Activated T-cell treated with anti-CD3 and anti-CD28 coated beads for 48 hours (primary cell): ENCODE measurements around the gene SORCS3.

ENCODE experiments used
- DNase-seq: peaks from one replicate; pipeline ENCODE4 v3.0.0-alpha.2; 2020; ENCODE audit warnings: low read depth

Gene SORCS3

DNA sequence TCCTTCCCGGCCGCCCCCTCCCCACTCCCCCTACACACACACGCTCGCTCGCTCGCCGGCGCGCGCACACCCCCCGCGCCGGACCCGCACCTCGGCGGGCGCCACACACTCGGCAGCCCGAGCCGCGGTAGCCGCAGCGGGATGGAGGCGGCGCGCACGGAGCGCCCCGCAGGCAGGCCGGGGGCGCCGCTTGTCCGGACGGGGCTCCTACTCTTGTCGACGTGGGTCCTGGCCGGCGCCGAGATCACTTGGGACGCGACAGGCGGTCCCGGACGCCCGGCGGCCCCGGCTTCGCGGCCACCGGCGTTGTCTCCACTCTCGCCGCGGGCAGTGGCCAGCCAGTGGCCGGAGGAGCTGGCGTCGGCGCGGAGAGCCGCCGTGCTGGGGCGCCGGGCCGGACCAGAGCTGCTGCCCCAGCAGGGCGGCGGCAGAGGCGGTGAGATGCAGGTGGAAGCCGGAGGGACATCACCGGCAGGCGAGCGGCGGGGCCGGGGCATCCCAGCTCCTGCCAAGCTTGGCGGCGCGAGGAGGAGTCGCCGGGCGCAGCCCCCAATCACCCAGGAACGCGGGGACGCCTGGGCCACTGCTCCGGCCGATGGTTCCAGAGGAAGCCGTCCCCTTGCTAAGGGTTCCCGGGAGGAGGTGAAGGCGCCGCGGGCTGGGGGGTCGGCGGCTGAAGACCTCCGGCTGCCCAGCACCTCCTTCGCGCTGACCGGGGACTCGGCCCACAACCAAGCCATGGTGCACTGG is at the start of gene SORCS3:
Gene SORCS3 (plus strand): TSS at position 104 of the 750 bp plus-strand sequence.
- no peak for DNase-seq

GRCh38 chr10:104591441-104591840 is 49.6 kb upstream of the SORCS3 start:
- no peak for DNase-seq

GRCh38 chr10:104601166-104601565 is 39.9 kb upstream of the SORCS3 start:
- no peak for DNase-seq

- DNase-seq: no peak
These were observed 32.8 kb upstream of the SORCS3 start for GRCh38 chr10:104608091-104608828.

- DNase-seq: no peak
These were observed 28.4 kb upstream of the SORCS3 start for GRCh38 chr10:104612571-104613205.

GRCh38 chr10:104613406-104613805 is 27.7 kb upstream of the SORCS3 start:
- DNase-seq: no peak

DNA sequence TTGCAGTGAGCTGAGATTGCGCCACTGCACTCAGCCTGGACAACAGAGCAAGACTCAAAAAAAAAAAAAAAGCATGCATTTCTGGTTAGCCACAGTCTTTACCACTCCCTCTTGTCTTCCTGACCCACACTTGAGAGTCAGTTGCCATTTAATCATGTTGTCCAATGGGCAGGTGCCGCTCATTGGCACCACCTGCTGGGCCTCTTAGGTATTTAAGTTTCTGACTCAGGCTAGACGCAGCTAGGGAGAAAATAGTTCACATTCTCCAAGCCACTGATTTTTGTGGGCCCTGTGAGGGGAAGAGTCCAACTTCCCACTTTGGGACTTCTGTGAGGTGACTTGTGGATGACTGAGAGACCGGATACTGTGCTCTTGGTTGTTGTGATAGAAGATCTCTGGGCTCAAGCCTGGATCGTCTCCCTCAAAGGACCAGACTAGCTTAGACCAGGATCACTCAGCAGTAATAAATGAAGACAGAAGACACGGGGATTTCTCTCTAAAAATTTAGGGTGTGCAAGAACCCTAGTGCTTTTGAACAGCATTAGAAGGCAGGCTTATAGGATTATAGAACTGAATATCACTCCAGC is 26.8 kb upstream of the SORCS3 start:
- peak; percentile 17 for DNase-seq

DNA sequence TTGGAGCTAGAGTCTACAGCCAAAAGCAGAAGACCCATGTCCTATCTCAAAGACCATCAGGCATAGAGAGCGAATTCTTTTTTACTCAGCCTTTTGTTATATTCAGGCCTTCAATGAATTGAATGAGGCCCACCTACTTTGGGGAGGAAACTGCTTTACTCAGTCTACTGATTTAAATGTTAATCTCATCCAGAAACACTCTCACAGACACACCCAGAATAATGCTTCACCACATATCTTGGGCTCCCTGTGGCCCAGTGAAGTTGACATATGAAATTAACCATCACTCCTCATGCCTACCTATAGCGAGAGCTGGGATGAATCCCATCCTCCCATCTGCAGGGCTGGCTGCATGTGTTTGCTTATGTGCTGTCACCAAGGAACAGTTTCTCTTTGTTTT is 26.0 kb upstream of the SORCS3 start:
- DNase-seq: no peak

DNA sequence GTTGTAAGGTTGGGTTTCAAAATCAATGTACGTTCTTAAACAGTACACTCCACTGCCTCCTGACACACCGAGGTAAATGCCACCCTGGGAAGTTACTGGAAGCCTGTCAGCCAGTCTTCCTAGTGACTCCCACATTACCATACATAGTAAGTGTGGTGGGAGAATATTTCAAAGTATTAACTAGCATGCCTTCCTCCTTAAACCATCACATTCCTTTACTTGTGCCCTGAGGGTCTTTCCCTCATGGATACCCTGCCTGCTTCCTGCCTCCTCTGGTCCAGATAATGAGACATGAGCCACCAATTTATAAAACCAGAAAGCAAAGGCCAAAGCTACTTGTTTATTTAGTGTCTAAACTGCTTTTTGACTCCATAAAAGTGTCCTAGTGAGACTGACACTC is 23.3 kb upstream of the SORCS3 start:
- no peak for DNase-seq

GRCh38 chr10:104622175-104622574 is 18.9 kb upstream of the SORCS3 start:
- DNase-seq: no peak

DNA sequence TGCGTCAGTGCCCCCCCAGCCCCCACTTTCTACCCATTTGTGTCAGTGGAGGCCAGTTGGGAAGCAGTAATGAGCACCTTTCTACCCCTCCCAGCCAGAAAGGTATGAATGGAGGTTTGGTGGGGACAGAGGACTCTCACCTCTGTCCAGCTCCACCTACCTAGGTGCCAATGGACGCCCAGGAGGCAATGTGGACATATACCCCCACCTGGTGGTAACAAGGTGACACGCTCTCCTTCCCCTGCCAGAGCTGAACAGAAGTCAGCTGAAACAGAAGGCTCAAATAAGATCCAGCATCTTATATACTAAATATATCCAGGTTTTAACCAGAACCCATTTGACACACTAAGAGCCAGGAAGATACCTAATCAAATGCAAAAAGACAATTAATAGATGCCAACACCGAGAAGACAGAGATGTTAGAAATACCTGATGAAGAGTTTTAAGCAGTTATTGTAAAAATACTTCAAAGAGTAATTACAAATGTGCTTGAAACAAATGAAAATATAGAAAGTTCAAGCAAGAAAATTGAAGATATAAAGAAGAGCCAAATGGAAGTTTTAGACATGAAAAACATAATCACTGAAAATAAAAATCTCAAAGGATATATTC is 18.4 kb upstream of the SORCS3 start:
- DNase-seq: no peak

DNA sequence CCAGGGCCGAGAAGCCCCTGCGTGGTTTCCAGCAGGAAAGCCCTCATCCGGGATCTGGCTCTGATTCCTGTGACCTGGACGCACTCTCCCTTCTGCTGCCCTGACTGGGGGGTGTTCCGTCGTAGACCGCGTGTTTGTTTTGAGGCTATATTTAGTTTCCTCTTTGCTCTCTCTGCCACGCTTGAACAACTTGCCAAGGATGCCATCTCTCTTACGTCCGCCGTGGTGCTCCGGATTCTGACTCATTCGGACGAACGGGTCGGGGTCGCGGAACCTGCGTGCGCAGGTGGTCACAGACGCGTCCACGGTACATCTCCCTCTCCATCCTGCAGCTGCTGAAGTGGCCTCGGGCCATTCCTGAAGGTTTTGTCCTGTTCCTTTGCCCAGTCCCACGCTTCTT is 10.4 kb upstream of the SORCS3 start:
- no peak for DNase-seq

DNA sequence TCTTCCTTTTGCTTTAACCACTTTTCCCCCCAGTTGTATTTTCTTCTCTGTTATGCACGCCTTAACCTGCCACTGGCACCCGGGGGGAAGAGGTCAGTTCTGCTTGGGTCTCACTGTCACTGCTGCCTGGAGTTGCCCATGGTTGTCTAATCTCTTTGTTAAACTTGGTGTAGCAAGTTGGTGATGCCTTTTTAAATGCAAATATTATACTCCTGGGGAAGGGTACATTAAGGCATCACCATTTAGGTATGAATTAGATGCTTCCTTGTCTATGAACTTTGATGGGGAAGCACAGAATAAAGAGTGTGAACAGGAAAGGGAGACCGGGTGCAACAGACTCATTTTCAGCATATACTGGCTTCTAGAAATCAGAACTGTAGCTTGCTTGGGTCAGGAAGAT is 9.1 kb upstream of the SORCS3 start:
- DNase-seq: no peak

DNA sequence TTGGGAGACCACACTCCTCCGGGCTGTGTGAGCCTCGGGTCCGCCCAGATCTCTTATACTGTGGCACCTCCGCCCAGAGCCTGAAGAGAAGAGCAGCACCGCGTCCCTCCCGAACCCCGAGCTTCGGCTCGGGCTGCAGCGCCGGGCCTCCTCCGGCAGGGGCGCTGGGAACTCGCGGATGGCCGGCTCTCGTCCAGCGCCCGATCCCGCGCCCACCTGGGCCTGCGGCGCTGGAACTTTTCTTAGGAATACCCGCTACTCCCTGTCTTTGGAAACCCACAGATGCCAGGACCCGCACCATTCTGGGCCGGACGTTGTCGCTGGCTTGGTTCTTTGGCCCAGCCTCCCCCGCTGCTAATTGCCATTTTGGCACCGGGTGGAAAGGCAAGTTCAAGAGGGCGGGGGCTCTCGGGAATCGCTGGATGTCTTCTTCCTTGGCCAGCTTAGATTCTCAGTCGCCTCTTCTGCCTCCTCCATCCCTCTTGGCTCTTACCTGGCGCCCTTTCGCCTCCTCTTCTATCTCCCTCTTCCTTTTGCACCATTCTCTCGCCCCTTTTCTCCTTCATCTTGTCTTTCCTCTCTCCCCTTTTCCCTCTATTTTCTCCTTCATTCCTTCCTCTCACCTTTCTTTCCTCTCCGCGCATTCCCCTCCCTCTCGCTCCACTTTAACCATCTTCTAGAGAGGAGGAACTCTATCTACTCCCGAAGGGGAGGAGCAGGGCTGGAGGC is 2.1 kb upstream of the SORCS3 start:
- no peak for DNase-seq

GRCh38 chr10:104639590-104640338 is 1.3 kb upstream of the SORCS3 start:
- no peak for DNase-seq

DNA sequence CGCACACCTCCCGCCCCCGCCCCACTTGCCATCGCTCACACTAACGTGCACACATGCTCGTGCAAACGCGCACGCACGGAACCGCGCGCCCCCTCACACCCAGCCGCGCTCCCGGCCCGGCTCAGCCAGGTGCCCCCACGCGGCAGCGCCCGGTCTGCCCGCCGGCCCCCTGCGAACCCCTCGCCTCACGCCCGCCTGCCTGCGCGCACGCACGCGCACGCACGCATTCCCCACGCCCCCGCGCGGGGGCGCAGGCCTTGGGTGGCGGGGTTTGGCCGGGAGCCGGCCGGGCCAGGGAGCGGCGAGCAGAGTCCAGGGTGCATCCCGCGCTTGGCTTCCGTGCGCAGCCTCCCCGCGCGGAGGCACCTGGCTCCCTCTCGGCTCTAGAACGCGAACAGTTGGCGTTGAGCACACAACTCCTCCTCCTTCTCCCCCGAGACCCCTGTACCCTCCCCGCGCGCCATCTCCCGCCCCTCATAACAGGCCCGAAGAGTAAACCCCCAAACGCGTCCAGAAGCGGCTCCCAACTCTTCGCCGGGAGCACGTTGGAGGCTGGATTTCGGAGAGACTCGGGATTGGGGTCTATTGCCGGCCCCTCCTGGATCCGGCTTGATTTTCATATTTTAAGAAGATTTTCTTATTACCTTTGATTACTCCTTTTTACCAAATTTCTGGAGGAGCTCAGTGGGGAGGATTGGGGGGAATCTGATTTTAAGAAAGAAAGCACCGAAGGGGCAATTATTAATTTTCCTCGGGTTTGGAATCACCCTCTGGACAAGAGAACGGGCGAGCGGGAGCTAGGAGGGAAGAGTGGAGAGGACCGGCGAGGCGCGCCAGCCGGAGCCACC is 527 bp upstream of the SORCS3 start:
- DNase-seq: no peak

GRCh38 chr10:104641937-104642657 is 1.0 kb downstream of the SORCS3 start:
- DNase-seq: no peak

- DNase-seq: peak; percentile 27
These were observed 1.7 kb downstream of the SORCS3 start for GRCh38 chr10:104642658-104643302.

DNA sequence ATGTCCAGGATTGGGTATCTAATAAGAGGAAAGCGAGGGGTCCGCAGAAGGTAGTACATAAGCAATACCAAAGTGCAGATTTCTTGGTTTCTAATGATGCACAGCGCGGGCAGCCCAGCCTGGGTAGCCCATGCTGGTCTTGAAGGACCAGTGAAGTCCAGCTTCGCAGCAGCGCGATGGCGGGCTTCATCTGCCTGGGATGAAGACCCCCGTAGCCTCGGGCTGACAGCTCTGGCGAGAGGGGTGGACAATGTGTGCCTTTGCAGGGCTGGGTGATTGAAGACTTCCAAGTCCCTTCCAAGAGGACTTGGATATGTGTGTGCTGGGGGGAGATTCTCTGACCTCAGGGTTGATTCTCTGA is 2.2 kb downstream of the SORCS3 start:
- DNase-seq: no peak
